HEK293 (cell line): Measurements from ENCODE around the gene SHCBP1L.

ENCODE experiments used
- ZNF23 ChIP-seq: fragments of 450-650 bp; formaldehyde crosslinking; IDR thresholded peaks from 2 replicates; pipeline ENCODE4 v1.5.1; 2016; ENCODE audit warnings: missing biosample characterization, missing genetic modification characterization, borderline replicate concordance
- ZNF274 ChIP-seq, 2 experiments: fragments of 200-500 bp in 1 of 2; fragments of 450-650 bp in 1 of 2; sonication (Bioruptor generic) in 1 of 2; formaldehyde crosslinking in 1 of 2; IDR thresholded peaks; 2 replicates each; pipeline versions ENCODE4 v1.5.1 to v1.6.1; 2014 to 2016; ENCODE audit warnings: borderline replicate concordance in 1 of 2, inconsistent platforms in 1 of 2, low read length in 1 of 2, missing biosample characterization in 1 of 2, missing genetic modification characterization in 1 of 2
- TF ChIP-seq, protein P1 (sequence below): fragments of 450-650 bp; formaldehyde crosslinking; IDR thresholded peaks from 2 replicates; pipeline ENCODE4 v1.5.1; 2016; ENCODE audit warnings: missing biosample characterization, missing genetic modification characterization
- TF ChIP-seq, protein P2 (sequence below): fragments of 450-650 bp; formaldehyde crosslinking; IDR thresholded peaks from 2 replicates; pipeline ENCODE4 v1.5.1; 2016; ENCODE audit warnings: missing biosample characterization, missing genetic modification characterization, borderline replicate concordance

DNA sequence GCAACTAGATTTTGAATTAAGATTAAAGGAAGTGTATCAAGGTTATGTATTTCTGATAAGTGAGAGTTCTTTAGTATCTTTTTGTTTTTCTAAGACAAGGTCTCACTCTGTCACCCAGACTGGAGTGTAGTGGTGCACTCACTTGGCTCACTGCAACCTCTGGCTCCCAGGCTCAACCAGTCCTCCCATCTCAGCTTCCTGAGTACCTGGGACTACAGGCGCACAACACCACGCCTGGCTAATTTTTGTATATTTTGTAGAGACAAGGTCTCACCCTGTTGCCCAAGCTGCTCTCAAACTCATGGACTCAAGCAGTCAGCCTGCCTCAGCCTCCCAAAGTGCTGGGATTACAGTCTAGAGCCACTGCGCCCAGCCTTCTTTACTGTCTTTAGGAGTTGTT lies 80.1 kb downstream of the SHCBP1L start:
- TF ChIP-seq, protein P1, sequence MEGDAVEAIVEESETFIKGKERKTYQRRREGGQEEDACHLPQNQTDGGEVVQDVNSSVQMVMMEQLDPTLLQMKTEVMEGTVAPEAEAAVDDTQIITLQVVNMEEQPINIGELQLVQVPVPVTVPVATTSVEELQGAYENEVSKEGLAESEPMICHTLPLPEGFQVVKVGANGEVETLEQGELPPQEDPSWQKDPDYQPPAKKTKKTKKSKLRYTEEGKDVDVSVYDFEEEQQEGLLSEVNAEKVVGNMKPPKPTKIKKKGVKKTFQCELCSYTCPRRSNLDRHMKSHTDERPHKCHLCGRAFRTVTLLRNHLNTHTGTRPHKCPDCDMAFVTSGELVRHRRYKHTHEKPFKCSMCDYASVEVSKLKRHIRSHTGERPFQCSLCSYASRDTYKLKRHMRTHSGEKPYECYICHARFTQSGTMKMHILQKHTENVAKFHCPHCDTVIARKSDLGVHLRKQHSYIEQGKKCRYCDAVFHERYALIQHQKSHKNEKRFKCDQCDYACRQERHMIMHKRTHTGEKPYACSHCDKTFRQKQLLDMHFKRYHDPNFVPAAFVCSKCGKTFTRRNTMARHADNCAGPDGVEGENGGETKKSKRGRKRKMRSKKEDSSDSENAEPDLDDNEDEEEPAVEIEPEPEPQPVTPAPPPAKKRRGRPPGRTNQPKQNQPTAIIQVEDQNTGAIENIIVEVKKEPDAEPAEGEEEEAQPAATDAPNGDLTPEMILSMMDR (tag by site-specific recombination) = no peak
- TF ChIP-seq ZNF274 (IDR thresholded peaks at IDR 0.05; ENCODE audit: low read length) = no peak
- no peak for TF ChIP-seq ZNF274 (tag by site-specific recombination; IDR thresholded peaks at IDR 0.05; ENCODE audit: borderline replicate concordance)
- TF ChIP-seq, protein P2, sequence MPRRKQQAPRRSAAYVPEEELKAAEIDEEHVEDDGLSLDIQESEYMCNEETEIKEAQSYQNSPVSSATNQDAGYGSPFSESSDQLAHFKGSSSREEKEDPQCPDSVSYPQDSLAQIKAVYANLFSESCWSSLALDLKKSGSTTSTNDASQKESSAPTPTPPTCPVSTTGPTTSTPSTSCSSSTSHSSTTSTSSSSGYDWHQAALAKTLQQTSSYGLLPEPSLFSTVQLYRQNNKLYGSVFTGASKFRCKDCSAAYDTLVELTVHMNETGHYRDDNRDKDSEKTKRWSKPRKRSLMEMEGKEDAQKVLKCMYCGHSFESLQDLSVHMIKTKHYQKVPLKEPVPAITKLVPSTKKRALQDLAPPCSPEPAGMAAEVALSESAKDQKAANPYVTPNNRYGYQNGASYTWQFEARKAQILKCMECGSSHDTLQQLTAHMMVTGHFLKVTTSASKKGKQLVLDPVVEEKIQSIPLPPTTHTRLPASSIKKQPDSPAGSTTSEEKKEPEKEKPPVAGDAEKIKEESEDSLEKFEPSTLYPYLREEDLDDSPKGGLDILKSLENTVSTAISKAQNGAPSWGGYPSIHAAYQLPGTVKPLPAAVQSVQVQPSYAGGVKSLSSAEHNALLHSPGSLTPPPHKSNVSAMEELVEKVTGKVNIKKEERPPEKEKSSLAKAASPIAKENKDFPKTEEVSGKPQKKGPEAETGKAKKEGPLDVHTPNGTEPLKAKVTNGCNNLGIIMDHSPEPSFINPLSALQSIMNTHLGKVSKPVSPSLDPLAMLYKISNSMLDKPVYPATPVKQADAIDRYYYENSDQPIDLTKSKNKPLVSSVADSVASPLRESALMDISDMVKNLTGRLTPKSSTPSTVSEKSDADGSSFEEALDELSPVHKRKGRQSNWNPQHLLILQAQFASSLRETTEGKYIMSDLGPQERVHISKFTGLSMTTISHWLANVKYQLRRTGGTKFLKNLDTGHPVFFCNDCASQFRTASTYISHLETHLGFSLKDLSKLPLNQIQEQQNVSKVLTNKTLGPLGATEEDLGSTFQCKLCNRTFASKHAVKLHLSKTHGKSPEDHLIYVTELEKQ (tag by site-specific recombination) = no peak
- TF ChIP-seq ZNF23 (tag by site-specific recombination) = no peak
